ENCODE results near the gene UBE2V1.

The UBE2V1 gene

GRCh38 chr20:50039706-50040431 lies 73.1 kb downstream of the UBE2V1 start:
- H3K4me3 ChIP-seq (ENCODE audit: low read length in 2 of 2) = no peak overlapping the region
- no peaks in the 10 kb centered on the region for H3K27me3 ChIP-seq (ENCODE audit: control insufficient read depth in 2 of 2, insufficient read depth in 2 of 2, low read length in 2 of 2)
- no peaks in the 10 kb centered on the region for H3K4me1 ChIP-seq (ENCODE audit: control insufficient read depth in 2 of 2, insufficient read depth in 2 of 2, low read length in 2 of 2)
- H3K9ac ChIP-seq (ENCODE audit: low read depth in 1 of 2, low read length in 2 of 2) = no peak overlapping the region
- H3K36me3 ChIP-seq (ENCODE audit: control insufficient read depth in 2 of 2, insufficient read depth in 2 of 2, low read length in 2 of 2) = no peaks in the 10 kb centered on the region
- H3K9me3 ChIP-seq (ENCODE audit: control insufficient read depth in 2 of 2, low read length in 2 of 2) = no peaks in the 10 kb centered on the region
- H3K27ac ChIP-seq (ENCODE audit: low read depth in 2 of 2, low read length in 2 of 2) = no peak overlapping the region

GRCh38 chr20:50038574-50038991 lies 74.4 kb downstream of the UBE2V1 start:
- no peaks in the 10 kb centered on the region for H3K9me3 ChIP-seq (ENCODE audit: control insufficient read depth in 2 of 2, low read length in 2 of 2)
- peaks cover 3 to 5% of the 10 kb centered on the region in 2 donors for H3K4me1 ChIP-seq (ENCODE audit: control insufficient read depth in 2 of 2, insufficient read depth in 2 of 2, low read length in 2 of 2)
- H3K4me3 ChIP-seq (ENCODE audit: low read length in 2 of 2) = no peak overlapping the region
- H3K27me3 ChIP-seq (ENCODE audit: control insufficient read depth in 2 of 2, insufficient read depth in 2 of 2, low read length in 2 of 2) = no peaks in the 10 kb centered on the region
- H3K36me3 ChIP-seq (ENCODE audit: control insufficient read depth in 2 of 2, insufficient read depth in 2 of 2, low read length in 2 of 2) = no peaks in the 10 kb centered on the region
- no peak overlapping the region for H3K9ac ChIP-seq (ENCODE audit: low read depth in 1 of 2, low read length in 2 of 2)
- no peak overlapping the region for H3K27ac ChIP-seq (ENCODE audit: low read depth in 2 of 2, low read length in 2 of 2)

GRCh38 chr20:50038169-50038568 lies 74.8 kb downstream of the UBE2V1 start:
- H3K9me3 ChIP-seq (ENCODE audit: control insufficient read depth in 2 of 2, low read length in 2 of 2) = no peaks in the 10 kb centered on the region
- H3K4me3 ChIP-seq (ENCODE audit: low read length in 2 of 2) = no peak overlapping the region
- H3K36me3 ChIP-seq (ENCODE audit: control insufficient read depth in 2 of 2, insufficient read depth in 2 of 2, low read length in 2 of 2) = no peaks in the 10 kb centered on the region
- no peak overlapping the region for H3K9ac ChIP-seq (ENCODE audit: low read depth in 1 of 2, low read length in 2 of 2)
- peaks cover 5 to 8% of the 10 kb centered on the region in 2 donors for H3K4me1 ChIP-seq (ENCODE audit: control insufficient read depth in 2 of 2, insufficient read depth in 2 of 2, low read length in 2 of 2)
- no peaks in the 10 kb centered on the region for H3K27me3 ChIP-seq (ENCODE audit: control insufficient read depth in 2 of 2, insufficient read depth in 2 of 2, low read length in 2 of 2)
- no peak overlapping the region for H3K27ac ChIP-seq (ENCODE audit: low read depth in 2 of 2, low read length in 2 of 2)

- no peak overlapping the region for H3K9ac ChIP-seq (ENCODE audit: low read depth in 1 of 2, low read length in 2 of 2)
- H3K4me1 ChIP-seq (ENCODE audit: control insufficient read depth in 2 of 2, insufficient read depth in 2 of 2, low read length in 2 of 2) = peaks cover 5 to 8% of the 10 kb centered on the region in 2 donors
Measured at GRCh38 chr20:50037575-50037974, 75.4 kb downstream of the UBE2V1 start.

GRCh38 chr20:50037123-50037522 lies 75.8 kb downstream of the UBE2V1 start:
- no peak overlapping the region for H3K4me3 ChIP-seq (ENCODE audit: low read length in 2 of 2)
- no peaks in the 10 kb centered on the region for H3K9me3 ChIP-seq (ENCODE audit: control insufficient read depth in 2 of 2, low read length in 2 of 2)
- no peak overlapping the region for H3K9ac ChIP-seq (ENCODE audit: low read depth in 1 of 2, low read length in 2 of 2)
- no peaks in the 10 kb centered on the region for H3K27me3 ChIP-seq (ENCODE audit: control insufficient read depth in 2 of 2, insufficient read depth in 2 of 2, low read length in 2 of 2)
- H3K27ac ChIP-seq (ENCODE audit: low read depth in 2 of 2, low read length in 2 of 2) = no peak overlapping the region
- H3K4me1 ChIP-seq (ENCODE audit: control insufficient read depth in 2 of 2, insufficient read depth in 2 of 2, low read length in 2 of 2) = peaks cover 5 to 8% of the 10 kb centered on the region in 2 donors
- H3K36me3 ChIP-seq (ENCODE audit: control insufficient read depth in 2 of 2, insufficient read depth in 2 of 2, low read length in 2 of 2) = no peaks in the 10 kb centered on the region

More at GRCh38 chr20:50037575-50037974, 75.4 kb downstream of the UBE2V1 start:
- no peaks in the 10 kb centered on the region for H3K27me3 ChIP-seq (ENCODE audit: control insufficient read depth in 2 of 2, insufficient read depth in 2 of 2, low read length in 2 of 2)
- H3K9me3 ChIP-seq (ENCODE audit: control insufficient read depth in 2 of 2, low read length in 2 of 2) = no peaks in the 10 kb centered on the region
- no peak overlapping the region for H3K27ac ChIP-seq (ENCODE audit: low read depth in 2 of 2, low read length in 2 of 2)
- H3K4me3 ChIP-seq (ENCODE audit: low read length in 2 of 2) = no peak overlapping the region
- H3K36me3 ChIP-seq (ENCODE audit: control insufficient read depth in 2 of 2, insufficient read depth in 2 of 2, low read length in 2 of 2) = no peaks in the 10 kb centered on the region

GRCh38 chr20:50036703-50037102 lies 76.2 kb downstream of the UBE2V1 start:
- H3K4me3 ChIP-seq (ENCODE audit: low read length in 2 of 2) = no peak overlapping the region

GRCh38 chr20:50034567-50035180 lies 78.3 kb downstream of the UBE2V1 start:
- H3K36me3 ChIP-seq (ENCODE audit: control insufficient read depth in 2 of 2, insufficient read depth in 2 of 2, low read length in 2 of 2) = no peaks in the 10 kb centered on the region

More at GRCh38 chr20:50036703-50037102, 76.2 kb downstream of the UBE2V1 start:
- Histone ChIP-seq H3K36me3 (ENCODE audit: control insufficient read depth in 2 of 2, insufficient read depth in 2 of 2, low read length in 2 of 2) (no peaks in the 10 kb centered on the region), H3K9ac (ENCODE audit: low read depth in 1 of 2, low read length in 2 of 2) (no peak overlapping the region), H3K27me3 (ENCODE audit: control insufficient read depth in 2 of 2, insufficient read depth in 2 of 2, low read length in 2 of 2) (no peaks in the 10 kb centered on the region), H3K4me1 (ENCODE audit: control insufficient read depth in 2 of 2, insufficient read depth in 2 of 2, low read length in 2 of 2) (peaks cover 5 to 8% of the 10 kb centered on the region in 2 donors), H3K9me3 (ENCODE audit: control insufficient read depth in 2 of 2, low read length in 2 of 2) (no peaks in the 10 kb centered on the region), H3K27ac (ENCODE audit: low read depth in 2 of 2, low read length in 2 of 2) (no peak overlapping the region)

DNA sequence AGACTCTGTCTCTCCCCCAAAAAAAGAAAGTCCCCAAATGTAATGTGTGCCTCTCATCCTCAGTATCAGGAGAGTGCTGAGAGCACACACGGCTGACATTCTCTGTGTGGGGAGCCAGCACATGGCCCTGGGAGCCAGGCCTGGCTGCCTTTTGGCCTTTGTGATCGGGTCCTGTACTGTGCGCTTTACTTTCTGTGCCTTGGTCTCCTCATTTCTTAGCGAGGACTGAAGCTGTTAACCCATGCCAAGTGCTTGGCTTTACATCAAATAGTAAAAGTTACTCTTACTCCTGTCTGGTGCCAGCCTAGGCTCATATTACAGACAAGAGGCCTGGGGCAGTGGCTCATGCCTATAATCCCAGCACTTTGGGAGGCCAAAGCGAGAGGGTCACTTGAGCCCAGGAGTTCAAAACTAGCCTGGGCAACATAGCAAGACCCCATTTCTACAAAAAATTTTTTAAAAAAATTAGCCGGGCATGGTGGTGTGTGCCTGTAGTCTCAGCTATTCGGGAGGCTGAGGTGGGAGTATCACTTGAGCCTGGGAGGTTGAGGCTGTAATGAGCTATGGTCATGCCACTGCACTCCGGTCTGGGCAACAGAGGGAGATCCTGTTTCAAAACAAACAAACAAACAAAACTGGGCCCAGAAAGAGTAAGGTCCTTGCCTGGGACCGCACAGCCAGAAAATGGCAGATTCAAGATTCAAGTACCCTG lies 79.8 kb downstream of the UBE2V1 start:
- Histone ChIP-seq H3K36me3 (ENCODE audit: control insufficient read depth in 2 of 2, insufficient read depth in 2 of 2, low read length in 2 of 2) (no peaks in the 10 kb centered on the region), H3K27ac (ENCODE audit: low read depth in 2 of 2, low read length in 2 of 2) (peak overlapping the region in 1 of 2 donors; percentile 13), H3K27me3 (ENCODE audit: control insufficient read depth in 2 of 2, insufficient read depth in 2 of 2, low read length in 2 of 2) (no peaks in the 10 kb centered on the region), H3K4me3 (ENCODE audit: low read length in 2 of 2) (no peak overlapping the region), H3K4me1 (ENCODE audit: control insufficient read depth in 2 of 2, insufficient read depth in 2 of 2, low read length in 2 of 2) (peaks cover 5 to 8% of the 10 kb centered on the region in 2 donors), H3K9me3 (ENCODE audit: control insufficient read depth in 2 of 2, low read length in 2 of 2) (no peaks in the 10 kb centered on the region), H3K9ac (ENCODE audit: low read depth in 1 of 2, low read length in 2 of 2) (no peak overlapping the region)

More at GRCh38 chr20:50034567-50035180, 78.3 kb downstream of the UBE2V1 start:
- H3K27me3 ChIP-seq (ENCODE audit: control insufficient read depth in 2 of 2, insufficient read depth in 2 of 2, low read length in 2 of 2) = no peaks in the 10 kb centered on the region
- no peak overlapping the region for H3K4me3 ChIP-seq (ENCODE audit: low read length in 2 of 2)
- no peak overlapping the region for H3K27ac ChIP-seq (ENCODE audit: low read depth in 2 of 2, low read length in 2 of 2)
- H3K9ac ChIP-seq (ENCODE audit: low read depth in 1 of 2, low read length in 2 of 2) = no peak overlapping the region
- H3K9me3 ChIP-seq (ENCODE audit: control insufficient read depth in 2 of 2, low read length in 2 of 2) = no peaks in the 10 kb centered on the region
- peaks cover 5 to 8% of the 10 kb centered on the region in 2 donors for H3K4me1 ChIP-seq (ENCODE audit: control insufficient read depth in 2 of 2, insufficient read depth in 2 of 2, low read length in 2 of 2)
